HG02678 (cell line): ENCODE data around the gene DUSP18.
"Not testable (repeated sequence)": the region's sequence is repeated elsewhere in the genome, so short reads cannot be mapped to it uniquely, and the experiment has no call there.

Experiments used
- ATAC-seq: cut with Tn5 transposase; IDR thresholded peaks from one replicate; pipeline ENCODE4 v1.9.1; 2021; ENCODE audit warnings: mild to moderate bottlenecking, moderate library complexity; ENCODE audit not compliant: unreplicated experiment

The DUSP18 gene

GRCh38 chr22:30679895-30680690 lies 12.4 kb upstream of the DUSP18 start:
- ATAC-seq = not testable (repeated sequence)

GRCh38 chr22:30676565-30676964 lies 8.9 kb upstream of the DUSP18 start:
- ATAC-seq = not testable (repeated sequence)

GRCh38 chr22:30675436-30675835 lies 7.8 kb upstream of the DUSP18 start:
- no peak for ATAC-seq

- no peak for ATAC-seq
Observed at GRCh38 chr22:30674482-30674881, 6.8 kb upstream of the DUSP18 start.

GRCh38 chr22:30673136-30673535 lies 5.5 kb upstream of the DUSP18 start:
- ATAC-seq = no peak

- no peak for ATAC-seq
Observed at GRCh38 chr22:30671071-30671470, 3.4 kb upstream of the DUSP18 start.

- ATAC-seq = no peak
Observed at GRCh38 chr22:30668386-30668710, 673 bp upstream of the DUSP18 start.

GRCh38 chr22:30667107-30667493 lies 575 bp downstream of the DUSP18 start:
- no peak for ATAC-seq

GRCh38 chr22:30665786-30666185 lies 1.9 kb downstream of the DUSP18 start:
- ATAC-seq = no peak

- ATAC-seq = no peak
Observed at GRCh38 chr22:30665266-30665665, 2.4 kb downstream of the DUSP18 start.

- no peak for ATAC-seq
Observed at GRCh38 chr22:30664798-30665197, 2.9 kb downstream of the DUSP18 start.

GRCh38 chr22:30662040-30662439 lies 5.6 kb downstream of the DUSP18 start:
- ATAC-seq = no peak

- no peak for ATAC-seq
Observed at GRCh38 chr22:30655532-30655931, 12.1 kb downstream of the DUSP18 start.

- ATAC-seq = no peak
Observed at GRCh38 chr22:30654361-30654760, 13.3 kb downstream of the DUSP18 start.

GRCh38 chr22:30652852-30653251 lies 14.8 kb downstream of the DUSP18 start:
- ATAC-seq = no peak

- ATAC-seq = no peak
Observed at GRCh38 chr22:30650508-30651116, 17.1 kb downstream of the DUSP18 start.

- ATAC-seq = no peak
Observed at GRCh38 chr22:30649430-30650007, 18.2 kb downstream of the DUSP18 start.

GRCh38 chr22:30648825-30649224 lies 18.9 kb downstream of the DUSP18 start:
- no peak for ATAC-seq

- ATAC-seq = no peak
Observed at GRCh38 chr22:30647536-30647935, 20.1 kb downstream of the DUSP18 start.

GRCh38 chr22:30646518-30647160 lies 21.0 kb downstream of the DUSP18 start:
- ATAC-seq = no peak

- no peak for ATAC-seq
Observed at GRCh38 chr22:30643055-30643875, 24.4 kb downstream of the DUSP18 start.
